VCaP (cell line): Measurements from ENCODE around the gene TAF13.
A peak's percentile ranks its signal among the peaks of the same experiment; 100 is the strongest.

Source experiments
- H3K27ac ChIP-seq: fragments of 450-650 bp; 2 replicates; pipeline ENCODE4 v1.5.1; 2017
- TF ChIP-seq, protein P1 (sequence below): fragments of 450-650 bp; conservative IDR thresholded peaks from 2 replicates; pipeline ENCODE4 v1.5.1; 2017; ENCODE audit warnings: mild to moderate bottlenecking, moderate library complexity

TAF13 gene

DNA sequence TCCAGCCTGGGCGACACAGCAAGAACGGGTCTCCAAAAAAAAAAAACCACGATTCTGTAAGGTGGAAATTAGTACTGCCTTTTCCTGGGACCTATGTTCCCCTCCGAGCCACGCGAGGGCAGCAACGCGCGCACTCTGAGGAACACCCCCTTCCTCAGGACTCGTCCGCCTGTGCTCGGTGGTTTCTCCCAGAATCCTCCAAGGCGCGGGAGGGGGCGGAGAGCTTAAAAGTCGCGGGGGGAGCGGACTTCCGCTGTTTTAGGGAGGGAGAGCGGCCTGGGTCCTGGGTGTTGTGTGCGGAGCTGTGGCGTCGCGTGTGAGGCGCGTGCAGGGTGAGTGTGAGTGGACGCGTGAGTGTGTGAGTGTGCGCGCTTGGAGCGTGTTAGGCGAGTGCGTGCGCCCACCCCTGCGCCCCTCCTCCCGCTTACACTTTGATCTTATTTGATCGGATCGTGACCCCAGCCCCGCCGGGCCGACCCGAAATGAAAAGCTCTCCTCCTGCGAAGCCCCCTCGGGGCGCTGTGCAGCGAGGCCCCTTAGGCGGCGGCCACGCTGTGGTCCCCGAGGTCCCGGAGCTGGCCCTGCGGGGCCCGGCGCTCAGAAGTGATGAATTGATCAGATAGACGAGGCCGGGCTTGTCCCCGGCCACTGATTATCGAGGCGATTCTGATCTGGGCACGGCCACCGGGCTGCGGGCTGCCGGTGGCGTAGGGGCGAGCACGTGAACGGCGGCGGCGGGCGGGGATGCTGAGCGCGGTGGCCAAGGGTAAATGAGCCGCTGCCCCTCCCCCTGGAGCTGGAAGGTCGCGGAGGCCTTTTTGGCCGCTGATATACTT lies 24.4 kb upstream of the TAF13 start:
- H3K27ac ChIP-seq, result peak overlapping the region; percentile 98

DNA sequence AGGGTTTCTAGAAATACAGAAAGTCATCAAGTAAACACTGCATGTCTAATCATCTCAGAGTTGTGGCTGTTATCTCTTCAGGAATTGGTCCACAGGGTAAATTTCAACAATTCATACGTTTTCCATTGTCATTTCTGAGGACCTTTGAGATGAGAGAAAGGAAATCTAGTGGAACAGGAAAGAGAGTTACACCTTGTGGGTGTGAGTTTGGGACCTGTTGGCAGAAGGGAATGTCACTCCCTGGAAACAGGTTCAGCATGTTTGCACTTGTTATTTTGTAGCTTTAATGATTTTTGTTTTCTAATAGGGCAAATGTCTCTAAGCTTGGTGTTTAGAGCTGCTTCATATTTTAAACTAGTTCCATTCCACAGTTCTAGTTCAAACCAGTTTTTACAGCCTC lies 20.3 kb upstream of the TAF13 start:
- peak overlapping the region; percentile 71 for H3K27ac ChIP-seq
- TF ChIP-seq, protein P1, sequence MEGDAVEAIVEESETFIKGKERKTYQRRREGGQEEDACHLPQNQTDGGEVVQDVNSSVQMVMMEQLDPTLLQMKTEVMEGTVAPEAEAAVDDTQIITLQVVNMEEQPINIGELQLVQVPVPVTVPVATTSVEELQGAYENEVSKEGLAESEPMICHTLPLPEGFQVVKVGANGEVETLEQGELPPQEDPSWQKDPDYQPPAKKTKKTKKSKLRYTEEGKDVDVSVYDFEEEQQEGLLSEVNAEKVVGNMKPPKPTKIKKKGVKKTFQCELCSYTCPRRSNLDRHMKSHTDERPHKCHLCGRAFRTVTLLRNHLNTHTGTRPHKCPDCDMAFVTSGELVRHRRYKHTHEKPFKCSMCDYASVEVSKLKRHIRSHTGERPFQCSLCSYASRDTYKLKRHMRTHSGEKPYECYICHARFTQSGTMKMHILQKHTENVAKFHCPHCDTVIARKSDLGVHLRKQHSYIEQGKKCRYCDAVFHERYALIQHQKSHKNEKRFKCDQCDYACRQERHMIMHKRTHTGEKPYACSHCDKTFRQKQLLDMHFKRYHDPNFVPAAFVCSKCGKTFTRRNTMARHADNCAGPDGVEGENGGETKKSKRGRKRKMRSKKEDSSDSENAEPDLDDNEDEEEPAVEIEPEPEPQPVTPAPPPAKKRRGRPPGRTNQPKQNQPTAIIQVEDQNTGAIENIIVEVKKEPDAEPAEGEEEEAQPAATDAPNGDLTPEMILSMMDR, result no peak

More for the DNA sequence above, 24.4 kb upstream of the TAF13 start:
- TF ChIP-seq, protein P1, result peak; percentile 93

DNA sequence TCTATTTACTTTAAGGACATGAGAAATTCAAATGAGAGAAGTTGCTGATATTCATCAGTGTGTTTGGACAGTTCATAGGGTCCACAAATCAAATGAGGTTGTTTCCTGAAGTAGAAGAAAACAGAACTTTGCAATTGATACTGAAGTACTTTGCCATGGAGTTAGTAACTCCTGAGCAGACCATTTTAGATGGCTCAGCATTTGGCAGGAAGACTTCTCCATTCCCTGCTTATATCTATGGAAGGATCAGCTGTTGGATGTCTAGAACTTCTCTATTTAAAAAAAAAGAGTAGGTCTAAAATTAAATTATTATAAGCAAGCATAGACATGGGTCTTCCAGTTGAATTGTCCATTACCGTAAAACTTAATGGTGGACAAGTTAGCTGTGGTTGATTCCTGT lies 19.8 kb upstream of the TAF13 start:
- peak overlapping the region; percentile 71 for H3K27ac ChIP-seq
- TF ChIP-seq, protein P1, result no peak

- TF ChIP-seq, protein P1, result no peak
These were observed 19.1 kb upstream of the TAF13 start for GRCh38 chr1:109094871-109095270.

DNA sequence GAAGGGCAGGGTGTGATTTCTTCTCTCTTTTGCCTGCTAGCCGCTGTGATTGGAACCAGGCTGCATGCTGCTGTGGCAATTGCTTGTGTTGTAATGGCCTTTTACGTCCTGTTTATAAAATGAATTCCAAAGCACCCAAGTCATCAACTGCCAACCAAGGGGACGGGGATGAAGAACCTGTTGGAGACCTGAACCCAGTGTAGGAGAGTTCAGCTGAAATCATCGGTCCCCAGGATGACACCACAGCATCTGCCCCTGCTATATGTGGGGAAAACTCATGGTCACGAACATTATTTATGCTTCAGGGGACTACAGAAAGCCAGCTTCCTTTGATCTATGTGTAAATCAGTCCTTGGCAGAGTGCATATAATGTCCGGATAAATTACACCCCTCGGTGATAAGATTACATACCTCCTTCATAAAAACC lies 18.6 kb upstream of the TAF13 start:
- H3K27ac ChIP-seq, result no peak overlapping the region
- TF ChIP-seq, protein P1, result no peak

More at GRCh38 chr1:109094871-109095270, 19.1 kb upstream of the TAF13 start:
- H3K27ac ChIP-seq, result no peak overlapping the region

DNA sequence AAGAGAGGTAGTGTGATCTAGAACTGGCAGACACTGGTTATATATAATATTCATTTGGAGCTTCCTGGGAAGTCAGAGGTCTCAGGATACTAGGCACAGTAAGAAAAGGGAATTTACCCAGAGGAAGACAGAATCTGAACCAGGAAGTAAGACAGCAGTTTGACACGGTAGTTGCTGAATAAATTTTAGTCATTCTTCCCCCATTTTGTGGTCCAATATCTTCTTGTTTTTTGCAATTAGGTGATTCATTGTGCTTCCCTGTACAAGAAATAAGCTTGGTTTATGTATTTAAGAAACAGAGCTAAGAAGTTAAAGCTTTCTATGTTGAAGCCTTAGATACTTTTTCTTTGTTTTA lies 16.0 kb upstream of the TAF13 start:
- TF ChIP-seq, protein P1, result no peak
- H3K27ac ChIP-seq, result peak overlapping the region; percentile 85

DNA sequence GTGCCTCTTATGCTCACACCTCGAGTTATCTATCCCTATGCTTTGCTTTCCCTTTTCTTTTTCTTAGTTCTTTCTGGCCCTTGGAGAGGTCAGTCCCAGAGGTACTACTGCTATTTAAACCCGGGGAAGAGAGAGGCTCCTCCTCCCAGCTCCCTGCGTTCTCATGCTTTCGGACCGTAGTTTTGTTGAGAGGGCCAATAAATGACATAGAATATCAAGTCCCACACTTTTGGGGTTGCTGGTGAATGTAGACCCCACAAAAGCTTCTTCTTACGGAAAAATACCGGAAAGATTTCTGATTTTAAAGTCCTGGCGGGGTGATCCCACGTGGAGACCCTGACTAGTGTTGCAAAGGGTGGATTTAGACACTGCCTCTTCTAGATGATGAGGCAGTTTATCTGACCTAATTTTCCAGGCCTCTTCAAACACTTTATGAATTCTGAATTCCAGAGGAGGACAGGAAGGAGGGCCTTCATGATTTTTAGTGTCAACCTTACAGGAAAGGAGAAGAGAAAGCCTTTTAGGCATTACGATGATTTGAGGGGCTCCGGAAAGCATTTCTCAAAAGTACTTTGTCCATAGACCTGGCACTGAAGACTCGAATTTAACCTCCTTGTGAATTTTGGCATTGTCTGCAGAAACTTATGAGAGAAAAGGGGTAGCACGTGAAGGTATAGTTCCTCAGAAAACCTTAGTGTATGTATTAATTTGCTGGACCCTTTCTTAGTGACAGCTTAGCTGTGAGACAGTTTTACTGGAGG lies 15.5 kb upstream of the TAF13 start:
- TF ChIP-seq, protein P1, result no peak

More for the DNA sequence above, 15.5 kb upstream of the TAF13 start:
- H3K27ac ChIP-seq, result peak overlapping the region; percentile 85
